HUES64 (cell line): ENCODE measurements around the gene CDH23.

Experiments
- H3K27ac ChIP-seq: 2 replicates; pipeline ENCODE4 v1.7.0; 2013; ENCODE audit warnings: low read depth, low read length, inconsistent platforms
- H3K27me3 ChIP-seq: 2 replicates; pipeline ENCODE4 v1.6.1; 2013; ENCODE audit warnings: mild to moderate bottlenecking, low read length; ENCODE audit not compliant: insufficient read depth
- H3K36me3 ChIP-seq: 2 replicates; pipeline ENCODE4 v1.6.1; 2013; ENCODE audit warnings: mild to moderate bottlenecking, low read length; ENCODE audit not compliant: insufficient read depth
- H3K4me1 ChIP-seq: 2 replicates; pipeline ENCODE4 v1.6.1; 2013; ENCODE audit warnings: mild to moderate bottlenecking, low read length, moderate library complexity; ENCODE audit not compliant: insufficient read depth
- H3K4me3 ChIP-seq: 2 replicates; pipeline ENCODE4 v1.5.1; 2013; ENCODE audit warnings: mild to moderate bottlenecking, low read length, moderate library complexity
- H3K9ac ChIP-seq: 2 replicates; pipeline ENCODE4 v1.6.1; 2013; ENCODE audit warnings: mild to moderate bottlenecking, low read depth, low read length
- H3K9me3 ChIP-seq: 2 replicates; pipeline ENCODE4 v1.6.1; 2013; ENCODE audit warnings: low read depth, low read length; ENCODE audit not compliant: insufficient read depth
- WGBS: fragments of 150-250, 120-280 bp; methylation state at CpG from one replicate; pipeline ENCODE4 v1.1.7; 2013; ENCODE audit warnings: missing lambda C conversion rate; 5-methylcytosine and 5-hydroxymethylcytosine counted together

The CDH23 gene

GRCh38 chr10:71494476-71494875 lies 97.8 kb downstream of the CDH23 start:
- Histone ChIP-seq H3K9me3 (peaks cover 4% of the 10 kb centered on the region), H3K9ac (no peak overlapping the region), H3K27ac (no peak overlapping the region), H3K4me1 (peaks cover 14% of the 10 kb centered on the region), H3K36me3 (no peaks in the 10 kb centered on the region), H3K27me3 (peaks cover 12% of the 10 kb centered on the region; the same call in 1 of the 2 replicates), H3K4me3 (no peak overlapping the region)
- 93% methylated on average over 8 of the region's 8 CpGs for WGBS

- H3K36me3 ChIP-seq: no peaks in the 10 kb centered on the region
Observed at GRCh38 chr10:71494980-71495381, 98.3 kb downstream of the CDH23 start.

GRCh38 chr10:71496927-71497762 lies 100.4 kb downstream of the CDH23 start:
- no peak overlapping the region for H3K4me3 ChIP-seq
- no peak overlapping the region for H3K9ac ChIP-seq
- 71% methylated on average over 12 of the region's 14 CpGs for WGBS
- H3K27ac ChIP-seq: no peak overlapping the region
- H3K4me1 ChIP-seq: peaks cover 14% of the 10 kb centered on the region
- no peaks in the 10 kb centered on the region for H3K9me3 ChIP-seq
- no peaks in the 10 kb centered on the region for H3K36me3 ChIP-seq
- peaks cover 12% of the 10 kb centered on the region; the same call in 1 of the 2 replicates for H3K27me3 ChIP-seq

More at GRCh38 chr10:71494980-71495381, 98.3 kb downstream of the CDH23 start:
- H3K27me3 ChIP-seq: peaks cover 12% of the 10 kb centered on the region; the same call in 1 of the 2 replicates
- H3K9ac ChIP-seq: no peak overlapping the region
- H3K9me3 ChIP-seq: no peaks in the 10 kb centered on the region
- WGBS: 80% methylated on average over 9 of the region's 9 CpGs
- H3K4me3 ChIP-seq: no peak overlapping the region
- no peak overlapping the region for H3K27ac ChIP-seq
- peaks cover 14% of the 10 kb centered on the region for H3K4me1 ChIP-seq

GRCh38 chr10:71497763-71498326 lies 101.1 kb downstream of the CDH23 start:
- no peaks in the 10 kb centered on the region for H3K9me3 ChIP-seq
- no peak overlapping the region for H3K4me3 ChIP-seq
- WGBS: 84% methylated on average over 9 of the region's 9 CpGs
- no peaks in the 10 kb centered on the region for H3K36me3 ChIP-seq
- H3K9ac ChIP-seq: no peak overlapping the region
- H3K27ac ChIP-seq: no peak overlapping the region
- H3K4me1 ChIP-seq: peaks cover 14% of the 10 kb centered on the region
- peaks cover 12% of the 10 kb centered on the region; the same call in 1 of the 2 replicates for H3K27me3 ChIP-seq

GRCh38 chr10:71501402-71501801 lies 104.7 kb downstream of the CDH23 start:
- Histone ChIP-seq H3K27ac (no peak overlapping the region), H3K27me3 (0 out of 2 replicates have a peak, but pooled peaks cover 12% of the 10 kb centered on the region), H3K4me3 (no peak overlapping the region), H3K4me1 (peaks cover 13% of the 10 kb centered on the region), H3K36me3 (no peaks in the 10 kb centered on the region), H3K9ac (no peak overlapping the region), H3K9me3 (no peaks in the 10 kb centered on the region)
- 64% methylated on average over 4 of the region's 4 CpGs for WGBS

- Histone ChIP-seq H3K4me3 (no peak overlapping the region), H3K27ac (no peak overlapping the region), H3K9me3 (no peaks in the 10 kb centered on the region), H3K4me1 (peaks cover 6% of the 10 kb centered on the region), H3K27me3 (0 out of 2 replicates have a peak, but pooled peaks cover 12% of the 10 kb centered on the region), H3K9ac (no peak overlapping the region), H3K36me3 (no peaks in the 10 kb centered on the region)
- 89% methylated on average over 1 of the region's 1 CpG for WGBS
Observed at GRCh38 chr10:71502190-71502589, 105.5 kb downstream of the CDH23 start.

GRCh38 chr10:71502851-71503250 lies 106.1 kb downstream of the CDH23 start:
- no peaks in the 10 kb centered on the region for H3K36me3 ChIP-seq
- no peak overlapping the region for H3K9ac ChIP-seq
- peaks cover under 1% of the 10 kb centered on the region; the same call in 1 of the 2 replicates for H3K4me1 ChIP-seq
- no peaks in the 10 kb centered on the region for H3K9me3 ChIP-seq
- 90% methylated on average over 5 of the region's 5 CpGs for WGBS
- H3K4me3 ChIP-seq: no peak overlapping the region
- H3K27ac ChIP-seq: no peak overlapping the region
- 0 out of 2 replicates have a peak, but pooled peaks cover 8% of the 10 kb centered on the region for H3K27me3 ChIP-seq

- Histone ChIP-seq H3K27ac (no peak overlapping the region), H3K9ac (no peak overlapping the region), H3K9me3 (no peaks in the 10 kb centered on the region), H3K27me3 (no peaks in the 10 kb centered on the region), H3K4me1 (no peaks in the 10 kb centered on the region; the same call in 1 of the 2 replicates), H3K36me3 (no peaks in the 10 kb centered on the region), H3K4me3 (no peak overlapping the region)
- WGBS: 82% methylated on average over 2 of the region's 2 CpGs
Observed at GRCh38 chr10:71504168-71504567, 107.4 kb downstream of the CDH23 start.

GRCh38 chr10:71504570-71504969 lies 107.8 kb downstream of the CDH23 start:
- Histone ChIP-seq H3K9me3 (no peaks in the 10 kb centered on the region), H3K9ac (no peak overlapping the region), H3K4me3 (no peak overlapping the region), H3K4me1 (no peaks in the 10 kb centered on the region; the same call in 1 of the 2 replicates), H3K36me3 (no peaks in the 10 kb centered on the region), H3K27me3 (no peaks in the 10 kb centered on the region), H3K27ac (no peak overlapping the region)
- 80% methylated on average over 5 of the region's 5 CpGs for WGBS

- H3K27ac ChIP-seq: no peak overlapping the region
- H3K9ac ChIP-seq: no peak overlapping the region
- no peaks in the 10 kb centered on the region; the same call in 1 of the 2 replicates for H3K4me1 ChIP-seq
- no peak overlapping the region for H3K4me3 ChIP-seq
- WGBS: 94% methylated on average over 3 of the region's 3 CpGs
- no peaks in the 10 kb centered on the region for H3K9me3 ChIP-seq
- no peaks in the 10 kb centered on the region for H3K36me3 ChIP-seq
- no peaks in the 10 kb centered on the region for H3K27me3 ChIP-seq
Observed at GRCh38 chr10:71505862-71506261, 109.1 kb downstream of the CDH23 start.

GRCh38 chr10:71509444-71509843 lies 112.7 kb downstream of the CDH23 start:
- Histone ChIP-seq H3K27me3 (no peaks in the 10 kb centered on the region), H3K9ac (no peak overlapping the region), H3K9me3 (no peaks in the 10 kb centered on the region), H3K36me3 (no peaks in the 10 kb centered on the region), H3K4me1 (no peaks in the 10 kb centered on the region), H3K4me3 (no peak overlapping the region), H3K27ac (no peak overlapping the region)
- 49% methylated on average over 2 of the region's 2 CpGs for WGBS
